HEK293 (cell line): Measurements from ENCODE around the gene SLC25A39.

Experiments used
- CTCF ChIP-seq: fragments of 450-650 bp; formaldehyde crosslinking; IDR thresholded peaks from 2 replicates; pipeline ENCODE4 v1.5.1; 2016; ENCODE audit warnings: missing biosample characterization, missing genetic modification characterization
- PRDM1 ChIP-seq: fragments of 450-650 bp; formaldehyde crosslinking; IDR thresholded peaks from 2 replicates; pipeline ENCODE4; 2016; ENCODE audit warnings: missing biosample characterization, missing genetic modification characterization
- REST ChIP-seq: fragments of 450-650 bp; formaldehyde crosslinking; IDR thresholded peaks from 2 replicates; pipeline ENCODE4 v1.5.1; 2016; ENCODE audit warnings: missing biosample characterization, missing genetic modification characterization
- TRIM28 ChIP-seq: IDR thresholded peaks from 2 replicates; pipeline ENCODE4 v1.6.1; 2011; ENCODE audit warnings: low read length, control low read depth, borderline replicate concordance
- YY1 ChIP-seq: fragments of 450-650 bp; formaldehyde crosslinking; IDR thresholded peaks from 2 replicates; pipeline ENCODE4 v1.5.1; 2018; ENCODE audit warnings: missing biosample characterization, missing genetic modification characterization
- ZIC2 ChIP-seq: fragments of 450-650 bp; formaldehyde crosslinking; IDR thresholded peaks from 2 replicates; pipeline ENCODE4 v1.5.1; 2016; ENCODE audit warnings: missing biosample characterization, missing genetic modification characterization
- ZNF266 ChIP-seq: fragments of 450-650 bp; formaldehyde crosslinking; IDR thresholded peaks from 2 replicates; pipeline ENCODE4 v1.5.1; 2016; ENCODE audit warnings: missing biosample characterization, missing genetic modification characterization, low read depth
- ZNF280D ChIP-seq: fragments of 450-650 bp; formaldehyde crosslinking; IDR thresholded peaks from 2 replicates; pipeline ENCODE4 v1.5.1; 2016; ENCODE audit warnings: missing biosample characterization, missing genetic modification characterization
- ZNF549 ChIP-seq: fragments of 450-650 bp; IDR thresholded peaks from 2 replicates; pipeline ENCODE4 v1.5.1; 2018; ENCODE audit warnings: missing biosample characterization, missing genetic modification characterization, mild to moderate bottlenecking, inconsistent platforms, moderate library complexity
- ZNF561 ChIP-seq: fragments of 450-650 bp; IDR thresholded peaks from 2 replicates; pipeline ENCODE4 v1.5.1; 2018; ENCODE audit warnings: missing biosample characterization, missing genetic modification characterization, borderline replicate concordance
- ZXDB ChIP-seq: fragments of 450-650 bp; formaldehyde crosslinking; IDR thresholded peaks from 2 replicates; pipeline ENCODE4 v1.5.1; 2016; ENCODE audit warnings: missing biosample characterization, missing genetic modification characterization

- no peak for TF ChIP-seq ZNF266
- no peak for TF ChIP-seq CTCF
- no peak for TF ChIP-seq ZIC2 (tag by site-specific recombination)
- TF ChIP-seq PRDM1 (tag by site-specific recombination), result no peak
- no peak for TF ChIP-seq ZXDB (tag by site-specific recombination)
- TF ChIP-seq ZNF561 (tag by site-specific recombination), result no peak
- TF ChIP-seq YY1 (tag by site-specific recombination), result no peak
- TF ChIP-seq TRIM28, result no peak
- TF ChIP-seq ZNF280D (tag by site-specific recombination), result no peak
- no peak for TF ChIP-seq REST
- no peak for TF ChIP-seq ZNF549
Observed at GRCh38 chr17:44351464-44351863, 26.8 kb upstream of the SLC25A39 start.
